K562 (cell line): ENCODE data around the gene HDAC9. TPM values are rescaled to one million over a fixed set of nuclear protein-coding genes. Genes with fewer than 3 reads are reported as not detected.

Source experiments
- ATAC-seq: fragments of 200-7000 bp; cut with Tn5 transposase; 3 replicates; pipeline ENCODE4 v1.9.1; 2020; ENCODE audit warnings: moderate library complexity
- BruUV-seq: library from RNA; stranded (reverse); fragments of 400-500 nt; replicated peaks from 2 replicates; lab custom pipeline; 2021; lab: Mats Ljungman, UMichigan
- CTCF ChIA-PET: fragments of 300-600 bp; formaldehyde crosslinking; extraction: SDS; loops from one replicate; lab custom pipeline; 2021; ENCODE audit warnings: low intra/inter-chr PET ratio; lab: Yijun Ruan, JAX
- POLR2A ChIA-PET: fragments of 300-600, 350-650 bp; sonication (Branson Sonifier 250); formaldehyde crosslinking; extraction: SDS; loops from one replicate; lab custom pipeline; 2021; ENCODE audit warnings: antibody characterized with exemption, inconsistent platforms; lab: Yijun Ruan, JAX
- DNase-seq, 4 experiments: peaks; one replicate each; pipeline versions ENCODE4 v3.0.0 to v3.0.0-alpha.2; 2011 to 2018; ENCODE audit warnings: low spot score in 3 of 4, mixed read lengths in 3 of 4; ENCODE audit errors: extremely low read depth in 1 of 4
- FAIRE-seq: peaks from 2 replicates; lab custom pipeline; 2011; peaks lifted over from hg19 to GRCh38; lab: Jason Lieb, UNC
- H2AFZ ChIP-seq: 2 replicates; pipeline ENCODE4 v1.6.0; 2011; ENCODE audit warnings: low read depth, low read length, control low read depth, inconsistent platforms
- H3K27ac ChIP-seq: fragments of 200-600 bp; 3 replicates; pipeline ENCODE4 v1.8.0; 2011; ENCODE audit warnings: low read depth, mild to moderate bottlenecking, control low read depth, inconsistent platforms, low read length, moderate library complexity, mixed read lengths; ENCODE audit errors: extremely low read depth
- H3K27me3 ChIP-seq, 2 experiments: fragments of 300-600 bp in 1 of 2; 2 replicates in 1 of 2; 3 replicates in 1 of 2; pipeline versions ENCODE4 v1.6.0 to v1.8.0; 2011; ENCODE audit warnings: inconsistent platforms in 2 of 2, low read length in 2 of 2, mild to moderate bottlenecking in 1 of 2, mixed read lengths in 1 of 2, moderate library complexity in 1 of 2; ENCODE audit not compliant: control insufficient read depth in 2 of 2, insufficient read depth in 2 of 2
- H3K36me3 ChIP-seq: fragments of 300-600 bp; 3 replicates; pipeline ENCODE4 v1.8.0; 2011; ENCODE audit warnings: mild to moderate bottlenecking, low read length, inconsistent platforms; ENCODE audit not compliant: control insufficient read depth, insufficient read depth
- H3K4me1 ChIP-seq, 2 experiments: fragments of 200-600 bp in 1 of 2; replicated peaks in 1 of 2; 2 replicates in 1 of 2; 3 replicates in 1 of 2; pipeline versions ENCODE4 v1.5.1 to v1.8.0; 2011; ENCODE audit warnings: inconsistent platforms in 2 of 2, low read length in 2 of 2, mild to moderate bottlenecking in 1 of 2, mixed read lengths in 1 of 2, moderate library complexity in 1 of 2; ENCODE audit not compliant: control insufficient read depth in 2 of 2, insufficient read depth in 2 of 2
- H3K4me2 ChIP-seq: 2 replicates; pipeline ENCODE4 v1.6.1; 2011; ENCODE audit warnings: low read length, control low read depth, inconsistent platforms, mixed read lengths; ENCODE audit not compliant: insufficient read depth
- H3K4me3 ChIP-seq: fragments of 200-600 bp; sonication (generic), shearing (Covaris generic); 2 replicates; pipeline ENCODE4 v1.5.1; 2016; ENCODE audit warnings: control low read depth, inconsistent platforms
- H3K79me2 ChIP-seq: fragments of 200-600 bp; 3 replicates; pipeline ENCODE4 v1.8.0; 2011; ENCODE audit warnings: low read length, inconsistent platforms; ENCODE audit not compliant: control insufficient read depth, insufficient read depth
- H3K9ac ChIP-seq, 2 experiments: 2 replicates each; pipeline versions ENCODE4 v1.6.0 to v1.6.1; 2011; ENCODE audit warnings: low read depth in 2 of 2, low read length in 2 of 2, control low read depth in 1 of 2, inconsistent platforms in 1 of 2, mild to moderate bottlenecking in 1 of 2, mixed read lengths in 1 of 2; ENCODE audit not compliant: insufficient read depth in 1 of 2
- H3K9me1 ChIP-seq: one replicate; pipeline ENCODE4 v1.6.0; 2011; ENCODE audit warnings: inconsistent platforms, mild to moderate bottlenecking, low read length, moderate library complexity; ENCODE audit not compliant: control insufficient read depth, insufficient read depth
- H3K9me3 ChIP-seq: replicated peaks from 2 replicates; pipeline ENCODE4 v1.5.1; 2011; ENCODE audit warnings: low read depth, low read length, inconsistent platforms; ENCODE audit not compliant: control insufficient read depth, insufficient read depth
- H4K20me1 ChIP-seq: replicated peaks from 2 replicates; pipeline ENCODE4 v1.6.1; 2011; ENCODE audit warnings: low read length, inconsistent platforms, mixed read lengths; ENCODE audit not compliant: control insufficient read depth, insufficient read depth
- BCOR ChIP-seq: fragments of 450-650 bp; IDR thresholded peaks from 2 replicates; pipeline ENCODE4 v1.6.1; 2016
- CEBPZ ChIP-seq: fragments of 150-350 bp; IDR thresholded peaks from 2 replicates; pipeline ENCODE4 v1.6.1; 2014; ENCODE audit warnings: low read depth, mild to moderate bottlenecking, low read length, borderline replicate concordance
- DPF2 ChIP-seq: fragments of 450-650 bp; IDR thresholded peaks from 2 replicates; pipeline ENCODE4 v1.6.1; 2016
- KLF16 ChIP-seq: IDR thresholded peaks from 2 replicates; pipeline ENCODE4 v1.6.1; 2016; ENCODE audit warnings: antibody characterized with exemption
- MTA1 ChIP-seq: fragments of 450-650 bp; IDR thresholded peaks from 2 replicates; pipeline ENCODE4 v1.6.1; 2017; ENCODE audit warnings: borderline replicate concordance
- NCOA4 ChIP-seq: fragments of 450-650 bp; IDR thresholded peaks from 2 replicates; pipeline ENCODE4 v1.6.1; 2018; ENCODE audit warnings: mild to moderate bottlenecking; ENCODE audit not compliant: partially characterized antibody
- NEUROD1 ChIP-seq: fragments of 150-350 bp; IDR thresholded peaks from 2 replicates; pipeline ENCODE4 v1.6.1; 2014; ENCODE audit warnings: borderline replicate concordance, low read length, low read depth; ENCODE audit not compliant: partially characterized antibody
- NFE2L1 ChIP-seq: fragments of 450-650 bp; IDR thresholded peaks from 2 replicates; pipeline ENCODE4 v1.6.1; 2016; ENCODE audit warnings: missing genetic modification characterization, low read depth, mild to moderate bottlenecking, missing compliant biosample characterization, moderate library complexity, borderline replicate concordance
- SAFB ChIP-seq: fragments of 200-400 bp; formaldehyde crosslinking; IDR thresholded peaks from 2 replicates; pipeline ENCODE4 v1.6.1; 2017; ENCODE audit warnings: low read depth, low read length, borderline replicate concordance
- SMARCA4 ChIP-seq: fragments of 450-650 bp; IDR thresholded peaks from 2 replicates; pipeline ENCODE4 v1.6.1; 2016
- SREBF2 ChIP-seq: sonication (generic); formaldehyde crosslinking; IDR thresholded peaks from 2 replicates; pipeline ENCODE4 v1.4.0; 2020; ENCODE audit warnings: mild to moderate bottlenecking, missing genetic modification reagents
- THRB ChIP-seq: fragments of 450-650 bp; formaldehyde crosslinking; conservative IDR thresholded peaks from 2 replicates; pipeline ENCODE4 v1.4.0; 2022; ENCODE audit warnings: mild to moderate bottlenecking, missing genetic modification characterization
- USF1 ChIP-seq: sonication (generic); formaldehyde crosslinking; IDR thresholded peaks from 2 replicates; pipeline ENCODE4 v1.9.0; 2022; ENCODE audit warnings: mild to moderate bottlenecking, missing genetic modification reagents
- ZFP36 ChIP-seq: fragments of 150-350 bp; IDR thresholded peaks from 2 replicates; pipeline ENCODE4 v1.6.1; 2018; ENCODE audit warnings: low read length, low read depth; ENCODE audit not compliant: partially characterized antibody
- ZNF175 ChIP-seq: fragments of 200-800 bp; sonication (Bioruptor generic); IDR thresholded peaks from 2 replicates; pipeline ENCODE4 v1.6.1; 2016; ENCODE audit warnings: low read depth, mild to moderate bottlenecking, missing genetic modification characterization, missing compliant biosample characterization
- ZNF561 ChIP-seq: fragments of 450-650 bp; formaldehyde crosslinking; conservative IDR thresholded peaks from 2 replicates; pipeline ENCODE4 v1.4.0; 2020; ENCODE audit warnings: mild to moderate bottlenecking, moderate library complexity
- ZZZ3 ChIP-seq: fragments of 450-650 bp; IDR thresholded peaks from 2 replicates; pipeline ENCODE4 v1.6.1; 2016; ENCODE audit warnings: antibody characterized with exemption, mild to moderate bottlenecking, moderate library complexity
- WGBS: fragments of 100-300 bp; shearing (Covaris generic); methylation state at CpG from one replicate; pipeline ENCODE4 v1.1.6; 2016; ENCODE audit warnings: low coverage, mixed read lengths; ENCODE audit not compliant: insufficient coverage; ENCODE audit errors: missing lambda C conversion rate; 5-methylcytosine and 5-hydroxymethylcytosine counted together
- in situ Hi-C: fragments of 300-500 bp; cut with MboI; formaldehyde crosslinking; loops from 4 replicates; pipeline ENCODE4 v1.15.0; 2018; ENCODE audit warnings: inconsistent platforms, mixed read lengths
- intact Hi-C: fragments of 100-400 bp; cut with micrococcal nuclease; formaldehyde crosslinking; loops from 2 replicates; pipeline ENCODE4 v1.14.2; 2022
- polyA plus RNA-seq, 8 experiments: library from polyadenylated mRNA; depleted of rRNA in 4 of 8; stranded (reverse) in 5 of 8; unstranded in 3 of 8; fragments of >200 nt; fragmentation: Nextera tagmentation in 2 of 8; fragmentation: Illumina TruSeq in 1 of 8; extraction: Ambion mirVana in 2 of 8; extraction: Trizol in 1 of 8; gene quantifications; 2 replicates each; pipeline versions ENCODE4 v1.2.1 to v1.2.3, GENCODE V29; 2011 to 2014; ENCODE audit warnings: inconsistent platforms in 1 of 8, missing spikeins in 1 of 8
- total RNA-seq, 7 experiments: library from RNA; depleted of rRNA in 6 of 7; stranded (reverse); fragments of >200 nt in 6 of 7; fragmentation: Illumina TruSeq in 2 of 7; extraction: Trizol in 2 of 7; gene quantifications; 2 replicates each; pipeline versions ENCODE4 v1.2.1 to v1.2.3, GENCODE V29; 2011 to 2021; ENCODE audit warnings: low replicate concordance in 1 of 7

The HDAC9 gene
- total and polyA plus RNA-seq, 9 of the 15 experiments (the other 6 are each of a cell fraction or from before 2014, with no cell fraction given): 0.08 to 0.91 (median 0.33) TPM

- no peaks in the 10 kb centered on the region for H3K27me3 ChIP-seq
- no peaks in the 10 kb centered on the region for H4K20me1 ChIP-seq
- no peaks in the 10 kb centered on the region for H3K9me1 ChIP-seq
- POLR2A ChIA-PET: no interaction called here
- H3K27ac ChIP-seq: no peak overlapping the region
- FAIRE-seq (no peak), ATAC-seq (no peak), DNase-seq (no peak)
- no peak for TF ChIP-seq ZNF175 (CRISPR knock-in tag)
- TF ChIP-seq SAFB: no peak
- TF ChIP-seq NFE2L1 (tag): no peak
- TF ChIP-seq DPF2: no peak
- no peak for TF ChIP-seq ZZZ3
- TF ChIP-seq ZNF561 (CRISPR knock-in tag): no peak
- no peak for TF ChIP-seq CEBPZ
- TF ChIP-seq SREBF2 (CRISPR knock-in tag): no peak
- TF ChIP-seq ZFP36: no peak
- no peak for TF ChIP-seq BCOR
- no peak for TF ChIP-seq THRB (CRISPR knock-in tag)
- TF ChIP-seq NEUROD1: no peak
- no peak for TF ChIP-seq MTA1
- no peak for TF ChIP-seq KLF16
- no peak for TF ChIP-seq NCOA4
- no peak for TF ChIP-seq SMARCA4
- no peak for TF ChIP-seq USF1
- no peaks in the 10 kb centered on the region for H3K36me3 ChIP-seq
- H3K79me2 ChIP-seq: no peaks in the 10 kb centered on the region
- in situ Hi-C loops (no loop called here), intact Hi-C loops (no loop called here)
- no peak overlapping the region for H3K9ac ChIP-seq
- no peak overlapping the region for H2AFZ ChIP-seq
- no peak overlapping the region for H3K4me2 ChIP-seq
- CTCF ChIA-PET: interaction anchor here (0.7 kb wide), 1 partner anchor 44 kb away, joined by 3 read pairs; no protein-coding TSS in a partner anchor
- 0% methylated on average over 2 of the region's 2 CpGs for WGBS
- H3K9me3 ChIP-seq: no peaks in the 10 kb centered on the region
- H3K4me1 ChIP-seq: no peaks in the 10 kb centered on the region
- H3K4me3 ChIP-seq: no peak overlapping the region
- BruUV-seq: no TSS peak
Measured at GRCh38 chr7:18515067-18515466, 19.5 kb downstream of the HDAC9 start.
